HG03521 (cell line): ENCODE data around the gene TARS2.

Source experiments
- ATAC-seq: cut with Tn5 transposase; IDR thresholded peaks from one replicate; pipeline ENCODE4 v1.9.1; 2021; ENCODE audit warnings: mild to moderate bottlenecking, moderate library complexity; ENCODE audit not compliant: unreplicated experiment

Gene TARS2

GRCh38 chr1:150486966-150487762 is at the start of gene TARS2:
TSS of gene TARS2 (plus strand) at chr1:150487419. CDS start at chr1:150487451, 32 bp downstream.
- ATAC-seq: peak; percentile 98

- ATAC-seq: no peak
Measured at GRCh38 chr1:150441121-150441520, 46.1 kb upstream of the TARS2 start.

GRCh38 chr1:150444232-150444631 is 43.0 kb upstream of the TARS2 start:
- no peak for ATAC-seq

- ATAC-seq: no peak
Measured at GRCh38 chr1:150456146-150456647, 31.0 kb upstream of the TARS2 start.

- ATAC-seq: no peak
Measured at GRCh38 chr1:150464422-150464826, 22.8 kb upstream of the TARS2 start.

GRCh38 chr1:150466964-150467363 is 20.3 kb upstream of the TARS2 start:
- ATAC-seq: no peak

- no peak for ATAC-seq
Measured at GRCh38 chr1:150469291-150469690, 17.9 kb upstream of the TARS2 start.

- no peak for ATAC-seq
Measured at GRCh38 chr1:150472601-150473200, 14.5 kb upstream of the TARS2 start.

- ATAC-seq: no peak
Measured at GRCh38 chr1:150473659-150474058, 13.6 kb upstream of the TARS2 start.

GRCh38 chr1:150474869-150475268 is 12.3 kb upstream of the TARS2 start:
- no peak for ATAC-seq

- no peak for ATAC-seq
Measured at GRCh38 chr1:150476754-150477153, 10.5 kb upstream of the TARS2 start.

- no peak for ATAC-seq
Measured at GRCh38 chr1:150477320-150477719, 9.9 kb upstream of the TARS2 start.

GRCh38 chr1:150477733-150478132 is 9.5 kb upstream of the TARS2 start:
- no peak for ATAC-seq

- no peak for ATAC-seq
Measured at GRCh38 chr1:150479370-150479769, 7.8 kb upstream of the TARS2 start.

GRCh38 chr1:150479927-150480352 is 7.3 kb upstream of the TARS2 start:
- ATAC-seq: no peak

GRCh38 chr1:150484431-150484830 is 2.8 kb upstream of the TARS2 start:
- ATAC-seq: no peak

- no peak for ATAC-seq
Measured at GRCh38 chr1:150484861-150485260, 2.4 kb upstream of the TARS2 start.

- no peak for ATAC-seq
Measured at GRCh38 chr1:150487763-150488115, 520 bp downstream of the TARS2 start.

- no peak for ATAC-seq
Measured at GRCh38 chr1:150493175-150493574, 6.0 kb downstream of the TARS2 start.

- ATAC-seq: no peak
Measured at GRCh38 chr1:150498342-150498741, 11.1 kb downstream of the TARS2 start.

- no peak for ATAC-seq
Measured at GRCh38 chr1:150505431-150505830, 18.2 kb downstream of the TARS2 start.
